ENCODE results near the gene PLXDC1.

DNA sequence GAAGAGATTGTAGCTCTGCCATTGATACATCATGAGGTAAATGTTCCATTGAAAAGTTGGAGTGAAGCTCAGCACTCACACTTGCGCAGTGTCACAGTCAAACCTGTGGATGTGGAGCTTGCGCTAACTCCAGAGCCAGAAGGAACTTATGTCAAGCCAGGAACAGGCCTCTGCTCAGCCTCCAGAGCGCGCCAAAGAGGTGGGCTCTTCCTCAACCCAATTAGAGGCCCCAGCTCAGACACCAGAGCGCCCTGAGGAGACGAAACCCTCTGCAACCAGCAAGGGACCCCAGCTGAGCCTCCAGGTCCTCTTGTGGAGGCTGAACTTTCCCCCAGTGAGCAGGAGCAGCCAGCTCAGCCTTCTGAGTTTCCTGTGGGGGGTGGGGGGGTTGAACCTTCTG lies 122.7 kb downstream of the PLXDC1 start:
- TF ChIP-seq, protein P1, sequence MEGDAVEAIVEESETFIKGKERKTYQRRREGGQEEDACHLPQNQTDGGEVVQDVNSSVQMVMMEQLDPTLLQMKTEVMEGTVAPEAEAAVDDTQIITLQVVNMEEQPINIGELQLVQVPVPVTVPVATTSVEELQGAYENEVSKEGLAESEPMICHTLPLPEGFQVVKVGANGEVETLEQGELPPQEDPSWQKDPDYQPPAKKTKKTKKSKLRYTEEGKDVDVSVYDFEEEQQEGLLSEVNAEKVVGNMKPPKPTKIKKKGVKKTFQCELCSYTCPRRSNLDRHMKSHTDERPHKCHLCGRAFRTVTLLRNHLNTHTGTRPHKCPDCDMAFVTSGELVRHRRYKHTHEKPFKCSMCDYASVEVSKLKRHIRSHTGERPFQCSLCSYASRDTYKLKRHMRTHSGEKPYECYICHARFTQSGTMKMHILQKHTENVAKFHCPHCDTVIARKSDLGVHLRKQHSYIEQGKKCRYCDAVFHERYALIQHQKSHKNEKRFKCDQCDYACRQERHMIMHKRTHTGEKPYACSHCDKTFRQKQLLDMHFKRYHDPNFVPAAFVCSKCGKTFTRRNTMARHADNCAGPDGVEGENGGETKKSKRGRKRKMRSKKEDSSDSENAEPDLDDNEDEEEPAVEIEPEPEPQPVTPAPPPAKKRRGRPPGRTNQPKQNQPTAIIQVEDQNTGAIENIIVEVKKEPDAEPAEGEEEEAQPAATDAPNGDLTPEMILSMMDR (IDR thresholded peaks at IDR 0.05), result no peak
- no peak for TF ChIP-seq ZFX (IDR thresholded peaks at IDR 0.05; ENCODE audit: borderline replicate concordance)
